ENCODE results near the gene HLA-DPB1.

DNA sequence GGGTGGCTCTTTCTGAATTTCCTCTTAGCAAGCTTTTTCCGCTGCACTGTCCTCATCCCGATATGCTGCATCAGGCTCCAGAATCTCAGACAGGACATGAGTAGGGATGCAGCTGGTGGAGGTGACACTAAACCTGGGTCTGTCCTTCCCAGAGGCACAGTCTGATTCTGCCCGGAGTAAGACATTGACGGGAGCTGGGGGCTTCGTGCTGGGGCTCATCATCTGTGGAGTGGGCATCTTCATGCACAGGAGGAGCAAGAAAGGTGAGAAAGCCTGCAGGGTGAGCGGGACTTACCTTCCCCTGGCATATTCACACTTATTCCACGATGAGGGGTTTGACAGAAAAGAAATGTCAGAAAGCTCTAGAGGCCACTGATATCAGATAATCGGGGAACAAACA lies 9.8 kb downstream of the HLA-DPB1 start:
- TF ChIP-seq EZH2 (IDR thresholded peaks at IDR 0.05) (no peak), POLR2AphosphoS5 (IDR thresholded peaks at IDR 0.05; ENCODE audit: borderline replicate concordance, low read depth, low read length) (no peak), FOXP2 (optimal IDR thresholded peaks at IDR 0.05; ENCODE audit: control extremely low read depth, extremely low read length, insufficient read depth) (no peak)

Measured in SK-N-MC (cell line).